ENCODE results near the gene PARD3.

GRCh38 chr10:34719746-34720145, 95.3 kb downstream of the PARD3 start:
- TF ChIP-seq CTCF (IDR thresholded peaks at IDR 0.05; ENCODE audit: low read depth, low read length, poor library complexity, severe bottlenecking) (no peak), EZH2phosphoT487 (IDR thresholded peaks at IDR 0.05; ENCODE audit: borderline replicate concordance, low read length) (no peak)
